SK-N-SH treated with all-trans-retinoic acid at 6 μM for 48 hours (cell line): Measurements from ENCODE around the gene RIC8B.

ENCODE experiments used
- ARNTL ChIP-seq: fragments of 450-650 bp; formaldehyde crosslinking; IDR thresholded peaks from 2 replicates; pipeline ENCODE4 v1.5.0; 2020; ENCODE audit warnings: low read depth, mild to moderate bottlenecking, moderate library complexity, borderline replicate concordance
- ZFP30 ChIP-seq: fragments of 450-650 bp; formaldehyde crosslinking; IDR thresholded peaks from 2 replicates; pipeline ENCODE4 v1.5.0; 2022; ENCODE audit warnings: mild to moderate bottlenecking, moderate library complexity

DNA sequence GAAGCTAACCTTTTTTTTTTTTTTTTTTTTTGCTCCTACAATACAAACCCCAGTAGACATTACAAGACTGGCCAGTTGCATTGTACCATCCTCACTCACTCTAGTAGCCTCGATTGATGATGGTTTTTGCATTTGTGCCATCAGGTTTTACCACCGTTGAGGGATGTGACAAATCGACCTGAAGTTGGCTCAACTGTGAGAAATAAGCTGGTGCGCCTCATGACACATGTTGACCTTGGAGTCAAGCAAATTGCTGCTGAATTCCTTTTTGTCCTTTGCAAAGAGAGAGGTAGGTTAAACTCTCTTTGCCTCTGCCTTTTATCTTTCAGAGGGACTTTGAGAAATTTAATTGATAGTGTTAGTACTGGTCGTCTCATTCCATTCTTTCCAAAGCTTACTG, 76.8 kb downstream of the RIC8B start:
- TF ChIP-seq ZFP30 (CRISPR knock-in tag) (no peak), ARNTL (CRISPR knock-in tag) (no peak)
